ENCODE results near the gene DICER1. TPM values are rescaled to one million over a fixed set of nuclear protein-coding genes. Genes with fewer than 3 reads are reported as not detected.

The DICER1 gene
- total RNA-seq, 2 donors from 2014 or later = 25.0 to 29.4 TPM

GRCh38 chr14:95134304-95134933 is 22.9 kb downstream of the DICER1 start:
- ATAC-seq (peak in 1 of 2 donors; percentile 63), DNase-seq (no peak)
- intact Hi-C loops (cut with DNase I) = no loop called here

- intact Hi-C loops (cut with DNase I) = no loop called here
- ATAC-seq (no peak), DNase-seq (no peak)
These were observed 24.0 kb downstream of the DICER1 start for GRCh38 chr14:95133282-95133681.

- DNase-seq (no peak), ATAC-seq (no peak)
- intact Hi-C loops (cut with DNase I) = no loop called here
These were observed 24.6 kb downstream of the DICER1 start for GRCh38 chr14:95132760-95133159.

GRCh38 chr14:95130549-95130948 is 26.8 kb downstream of the DICER1 start:
- ATAC-seq (no peak), DNase-seq (no peak)
- intact Hi-C loops (cut with DNase I) = no loop called here

- DNase-seq = no peak
- intact Hi-C loops (cut with DNase I) = no loop called here
- ATAC-seq = no peak
These were observed 29.2 kb downstream of the DICER1 start for GRCh38 chr14:95128140-95128539.

GRCh38 chr14:95127531-95127911 is 29.8 kb downstream of the DICER1 start:
- no peak for ATAC-seq
- DNase-seq = no peak
- intact Hi-C loops (cut with DNase I) = no loop called here

GRCh38 chr14:95126906-95127530 is 30.3 kb downstream of the DICER1 start:
- intact Hi-C loops (cut with DNase I) = no loop called here
- no peak for ATAC-seq
- no peak for DNase-seq

- ATAC-seq (no peak), DNase-seq (no peak)
- intact Hi-C loops (cut with DNase I) = no loop called here
These were observed 31.4 kb downstream of the DICER1 start for GRCh38 chr14:95125915-95126314.

- no peak for ATAC-seq
- intact Hi-C loops (cut with DNase I) = no loop called here
- DNase-seq = no peak
These were observed 32.1 kb downstream of the DICER1 start for GRCh38 chr14:95125221-95125620.

- DNase-seq = peak; percentile 29
- ATAC-seq = peak; percentile 55 to 70
- intact Hi-C loops (cut with DNase I) = no loop called here
These were observed 33.3 kb downstream of the DICER1 start for GRCh38 chr14:95123891-95124579.

- no peak for ATAC-seq
- no peak for DNase-seq
- intact Hi-C loops (cut with DNase I) = no loop called here
These were observed 34.7 kb downstream of the DICER1 start for GRCh38 chr14:95122621-95122945.

- ATAC-seq (no peak), DNase-seq (no peak)
- intact Hi-C loops (cut with DNase I) = no loop called here
These were observed 35.3 kb downstream of the DICER1 start for GRCh38 chr14:95121911-95122620.

GRCh38 chr14:95119336-95119735 is 38.0 kb downstream of the DICER1 start:
- intact Hi-C loops (cut with DNase I) = no loop called here
- DNase-seq (no peak), ATAC-seq (no peak)

GRCh38 chr14:95117937-95118721 is 39.2 kb downstream of the DICER1 start:
- intact Hi-C loops (cut with DNase I) = no loop called here
- DNase-seq (no peak), ATAC-seq (no peak)

GRCh38 chr14:95113476-95113875 is 43.9 kb downstream of the DICER1 start:
- intact Hi-C loops (cut with DNase I) = no loop called here
- DNase-seq = no peak
- ATAC-seq = no peak

GRCh38 chr14:95111507-95112164 is 45.7 kb downstream of the DICER1 start:
- DNase-seq = no peak
- intact Hi-C loops (cut with DNase I) = no loop called here
- ATAC-seq = no peak

GRCh38 chr14:95110178-95110577 is 47.2 kb downstream of the DICER1 start:
- ATAC-seq (no peak), DNase-seq (no peak)
- intact Hi-C loops (cut with DNase I) = no loop called here

- intact Hi-C loops (cut with DNase I) = no loop called here
- ATAC-seq (no peak), DNase-seq (no peak)
These were observed 49.6 kb downstream of the DICER1 start for GRCh38 chr14:95107711-95108110.

- intact Hi-C loops (cut with DNase I) = no loop called here
- no peak for ATAC-seq
- DNase-seq = no peak
These were observed 50.4 kb downstream of the DICER1 start for GRCh38 chr14:95106971-95107370.
